AG04449 (cell line): ENCODE measurements around the gene TNFRSF1A.

Experiments
- CTCF ChIA-PET: fragments of 350-600 bp; formaldehyde crosslinking; extraction: SDS; loops from one replicate; lab custom pipeline; 2021; ENCODE audit warnings: antibody characterized with exemption; lab: Yijun Ruan, JAX
- POLR2A ChIA-PET: fragments of 400-600, 350-600 bp; formaldehyde crosslinking; extraction: SDS; loops from one replicate; lab custom pipeline; 2020; ENCODE audit warnings: antibody characterized with exemption, inconsistent platforms; lab: Yijun Ruan, JAX
- DNase-seq: peaks from one replicate; pipeline ENCODE4 v3.0.0-alpha.2; 2010; ENCODE audit warnings: low read depth, low spot score
- H3K4me3 ChIP-seq: 2 replicates; pipeline ENCODE4 v1.5.1; 2011; ENCODE audit warnings: low read depth, mild to moderate bottlenecking, control low read depth, low read length
- TF ChIP-seq, protein P1 (sequence below): IDR thresholded peaks from one replicate; pipeline ENCODE4 v1.5.1; 2011; ENCODE audit warnings: mild to moderate bottlenecking, moderate library complexity, low read length, control low read depth, inconsistent platforms; ENCODE audit not compliant: insufficient read depth; ENCODE audit errors: missing control alignments

The TNFRSF1A gene

GRCh38 chr12:6282453-6282840 lies 59.4 kb downstream of the TNFRSF1A start:
- CTCF ChIA-PET: interaction anchor here (1.1 to 9.2 kb wide), 9 partner anchors 9 to 292 kb away, joined by 3 to 269 read pairs (median 32); partner anchors contain the start of gene CD9
- no peak overlapping the region for H3K4me3 ChIP-seq
- no peak for DNase-seq
- TF ChIP-seq, protein P1, sequence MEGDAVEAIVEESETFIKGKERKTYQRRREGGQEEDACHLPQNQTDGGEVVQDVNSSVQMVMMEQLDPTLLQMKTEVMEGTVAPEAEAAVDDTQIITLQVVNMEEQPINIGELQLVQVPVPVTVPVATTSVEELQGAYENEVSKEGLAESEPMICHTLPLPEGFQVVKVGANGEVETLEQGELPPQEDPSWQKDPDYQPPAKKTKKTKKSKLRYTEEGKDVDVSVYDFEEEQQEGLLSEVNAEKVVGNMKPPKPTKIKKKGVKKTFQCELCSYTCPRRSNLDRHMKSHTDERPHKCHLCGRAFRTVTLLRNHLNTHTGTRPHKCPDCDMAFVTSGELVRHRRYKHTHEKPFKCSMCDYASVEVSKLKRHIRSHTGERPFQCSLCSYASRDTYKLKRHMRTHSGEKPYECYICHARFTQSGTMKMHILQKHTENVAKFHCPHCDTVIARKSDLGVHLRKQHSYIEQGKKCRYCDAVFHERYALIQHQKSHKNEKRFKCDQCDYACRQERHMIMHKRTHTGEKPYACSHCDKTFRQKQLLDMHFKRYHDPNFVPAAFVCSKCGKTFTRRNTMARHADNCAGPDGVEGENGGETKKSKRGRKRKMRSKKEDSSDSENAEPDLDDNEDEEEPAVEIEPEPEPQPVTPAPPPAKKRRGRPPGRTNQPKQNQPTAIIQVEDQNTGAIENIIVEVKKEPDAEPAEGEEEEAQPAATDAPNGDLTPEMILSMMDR: no peak
- POLR2A ChIA-PET: no interaction called here

DNA sequence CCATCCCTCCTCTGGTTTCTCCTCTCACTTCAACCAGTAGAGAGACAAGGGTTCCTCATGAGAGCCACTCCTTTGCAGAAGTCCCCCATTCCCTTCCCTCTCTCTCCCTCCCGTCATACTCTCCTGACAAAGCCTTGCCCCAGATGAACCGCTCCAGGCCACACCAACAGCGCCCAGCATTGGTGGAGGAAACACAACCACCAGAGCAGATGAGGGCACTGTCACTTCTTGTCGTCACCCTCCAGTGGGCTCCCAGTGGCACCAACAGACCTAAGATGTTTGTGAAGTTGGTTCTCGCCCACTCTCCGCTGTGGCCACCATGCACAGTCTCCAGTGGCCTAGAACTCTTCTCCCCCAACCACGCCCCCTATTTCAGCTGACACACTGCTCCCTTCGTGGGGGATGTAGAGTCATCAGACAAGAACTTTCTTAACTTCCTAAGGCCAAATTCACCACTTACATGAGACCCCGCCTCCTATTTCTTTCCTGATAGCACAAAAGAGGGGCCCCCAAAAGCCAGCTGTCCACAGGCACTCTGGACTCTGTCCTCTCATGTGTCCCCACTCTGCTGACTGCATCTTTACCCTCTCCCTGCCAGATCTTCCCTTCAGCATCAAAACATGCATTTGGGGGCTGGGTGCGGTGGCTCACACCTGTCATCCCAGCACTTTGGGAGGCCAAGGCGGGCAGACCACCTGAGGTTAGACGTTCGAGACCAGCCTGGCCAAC lies 60.6 kb downstream of the TNFRSF1A start:
- TF ChIP-seq, protein P1: no peak
- no peak overlapping the region for H3K4me3 ChIP-seq
- POLR2A ChIA-PET: no interaction called here
- CTCF ChIA-PET: interaction anchor here (0.8 to 9.2 kb wide), 5 partner anchors 83 to 291 kb away, joined by 3 to 269 read pairs (median 155); partner anchors contain the start of gene CD9
- no peak for DNase-seq

DNA sequence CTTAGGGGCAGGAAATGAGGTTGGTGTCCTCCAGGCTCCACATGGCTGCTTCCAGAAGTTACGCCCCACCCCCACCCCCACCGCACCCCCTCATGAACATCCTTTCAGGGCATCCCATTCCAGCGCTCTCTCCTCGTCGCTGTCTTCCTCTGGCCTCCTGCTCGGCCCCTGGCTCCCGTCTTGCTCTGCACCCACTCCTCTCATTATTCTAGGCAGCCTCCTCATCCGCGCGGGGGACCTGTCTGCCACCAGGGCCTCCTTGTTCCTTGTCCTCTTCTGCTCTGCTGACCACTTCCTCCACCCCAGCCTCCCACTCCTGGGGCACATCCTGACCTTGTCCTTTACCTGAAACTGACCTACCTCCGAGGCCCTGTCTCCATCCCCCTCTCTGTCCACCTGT lies 61.2 kb downstream of the TNFRSF1A start:
- ChIA-PET POLR2A (interaction anchor here (0.6 to 0.7 kb wide), 2 partner anchors 220 to 1084 kb away, joined by 3 read pairs; no protein-coding TSS in a partner anchor), CTCF (interaction anchor here (1.1 to 8.8 kb wide), 11 partner anchors 16 to 291 kb away, joined by 3 to 246 read pairs (median 20); partner anchors contain the start of gene CD9)
- H3K4me3 ChIP-seq: no peak overlapping the region
- TF ChIP-seq, protein P1: no peak
- DNase-seq: no peak

DNA sequence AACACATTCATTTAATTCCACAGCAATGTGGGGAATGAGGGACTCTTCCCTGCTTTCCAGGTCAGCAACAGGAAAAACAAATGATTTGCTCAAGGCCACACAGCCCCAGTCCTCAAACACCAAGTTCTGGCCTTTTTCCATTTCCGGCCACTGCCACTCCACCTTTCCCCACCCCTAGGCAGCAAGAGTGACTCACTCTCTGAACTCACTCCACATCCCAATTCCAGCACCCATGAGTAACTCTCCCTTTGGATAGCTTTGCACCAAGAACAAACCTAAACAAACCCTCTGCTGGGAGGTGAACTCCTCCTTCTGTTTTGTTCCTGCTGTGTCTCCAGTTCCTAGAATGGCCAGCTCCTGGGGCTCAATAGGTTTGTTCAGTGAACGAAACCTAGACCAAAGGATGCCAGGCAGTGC lies 61.8 kb downstream of the TNFRSF1A start:
- ChIA-PET POLR2A (interaction anchor here (0.6 to 1.8 kb wide), 3 partner anchors 85 to 1083 kb away, joined by 3 to 5 read pairs (median 3); no protein-coding TSS in a partner anchor), CTCF (interaction anchor here (0.7 to 8.8 kb wide), 27 partner anchors 11 to 291 kb away, joined by 3 to 246 read pairs (median 9); partner anchors contain the start of genes CD9 and VAMP1)
- peak; percentile 59 for DNase-seq
- H3K4me3 ChIP-seq: no peak overlapping the region
- TF ChIP-seq, protein P1: no peak

DNA sequence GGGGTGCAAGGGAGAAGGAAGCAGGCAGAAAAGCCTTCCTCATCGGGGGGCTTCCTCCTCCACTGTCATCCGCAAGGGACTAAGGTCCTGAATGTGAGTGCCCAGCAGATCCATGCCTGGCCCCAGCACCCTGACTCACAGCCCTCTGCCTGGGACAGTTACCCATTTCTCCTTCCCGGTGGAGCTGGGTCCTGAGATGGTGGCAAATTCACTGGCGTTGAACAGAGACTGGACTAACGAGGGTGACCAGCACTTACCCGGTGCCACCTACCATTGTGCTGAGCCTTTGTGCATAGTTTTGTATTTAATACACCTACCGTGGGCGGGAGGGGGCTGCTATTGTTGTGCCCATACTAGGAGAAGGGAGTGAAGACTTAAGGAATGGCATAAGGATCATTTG lies 62.2 kb downstream of the TNFRSF1A start:
- ChIA-PET CTCF (interaction anchor here (0.7 to 8.8 kb wide), 36 partner anchors 11 to 290 kb away, joined by 3 to 246 read pairs (median 7); partner anchors contain the start of genes CD9 and VAMP1), POLR2A (interaction anchor here (1.8 kb wide), 1 partner anchor 84 kb away, joined by 5 read pairs; no protein-coding TSS in a partner anchor)
- no peak for DNase-seq
- H3K4me3 ChIP-seq: no peak overlapping the region
- TF ChIP-seq, protein P1: no peak

- ChIA-PET POLR2A (interaction anchor here (0.8 to 1.8 kb wide), 2 partner anchors 84 to 404 kb away, joined by 3 to 5 read pairs; no protein-coding TSS in a partner anchor), CTCF (interaction anchor here (0.5 to 8.8 kb wide), 46 partner anchors 7 to 301 kb away, joined by 3 to 246 read pairs (median 6); partner anchors contain the start of genes CD9 and VAMP1)
- TF ChIP-seq, protein P1: no peak
- DNase-seq: no peak
- H3K4me3 ChIP-seq: no peak overlapping the region
Observed at GRCh38 chr12:6279256-6279628, 62.6 kb downstream of the TNFRSF1A start.
